Esophagus muscularis mucosa (tissue), 4 donors: ENCODE measurements around the gene UACA. TPM values are rescaled to one million over a fixed set of nuclear protein-coding genes. Genes with fewer than 3 reads are reported as not detected.

Experiments
- DNase-seq: peaks from one replicate; pipeline ENCODE4 v3.0.0-alpha.2; 2017; ENCODE audit errors: extremely low spot score
- H3K27ac ChIP-seq, 4 donors: fragments of 200-600 bp; sonication (generic); replicated peaks in 1 of 4; 1 replicate in 3 of 4; 2 replicates in 1 of 4; pipeline ENCODE4 v1.5.1; 2016 to 2019; ENCODE audit warnings: mild to moderate bottlenecking in 1 of 4
- H3K27me3 ChIP-seq, 4 donors: fragments of 200-600 bp; sonication (generic); one replicate each; pipeline versions ENCODE4 v1.5.1 to v1.6.0; 2016 to 2019
- H3K36me3 ChIP-seq, 4 donors: fragments of 200-600 bp; sonication (generic); one replicate each; pipeline ENCODE4 v1.5.1; 2016 to 2019
- H3K4me1 ChIP-seq, 4 donors: fragments of 200-600 bp; sonication (generic); one replicate each; pipeline ENCODE4 v1.5.1; 2016 to 2019
- H3K4me3 ChIP-seq, 4 donors: fragments of 200-600 bp; sonication (generic); 1 replicate in 2 of 4; 2 replicates in 2 of 4; pipeline ENCODE4 v1.5.1; 2016 to 2019; ENCODE audit warnings: mild to moderate bottlenecking in 4 of 4, moderate library complexity in 1 of 4
- H3K9me3 ChIP-seq, 4 donors: fragments of 200-600 bp; sonication (generic); 1 replicate in 3 of 4; 2 replicates in 1 of 4; pipeline ENCODE4 v1.5.1; 2016 to 2019
- EP300 ChIP-seq: sonication (generic); formaldehyde crosslinking; IDR thresholded peaks from one replicate; pipeline ENCODE4 v1.6.1; 2017; ENCODE audit warnings: antibody characterized with exemption
- POLR2A ChIP-seq: fragments of 450-650 bp; IDR thresholded peaks from one replicate; pipeline ENCODE4 v1.6.1; 2017; ENCODE audit warnings: antibody characterized with exemption, moderate library complexity, mild to moderate bottlenecking, low read depth
- POLR2AphosphoS5 ChIP-seq, 2 donors: sonication (generic); formaldehyde crosslinking; IDR thresholded peaks; one replicate each; pipeline ENCODE4 v1.6.1; 2017; ENCODE audit warnings: antibody characterized with exemption in 2 of 2
- WGBS: methylation state at CpG from one replicate; pipeline ENCODE4 v1.1.5; 2018; 5-methylcytosine and 5-hydroxymethylcytosine counted together
- intact Hi-C: fragments of 100-400 bp; cut with DNase I; formaldehyde crosslinking; loops from one replicate; pipeline ENCODE4 v1.15.1; 2023
- total RNA-seq, 4 donors: library from RNA; depleted of rRNA; stranded (reverse); fragments of >200 nt; gene quantifications; one replicate each; pipeline versions ENCODE4 v1.1.0 to v1.2.1, GENCODE V29; 2016
- TF ChIP-seq, protein P1 (sequence below), 3 experiments: fragments of 200-600 bp in 2 of 3; fragments of 450-650 bp in 1 of 3; sonication (generic) in 2 of 3; IDR thresholded peaks; one replicate each; pipeline ENCODE4 v1.5.1; 2017 to 2019; ENCODE audit warnings: antibody characterized with exemption in 3 of 3, mild to moderate bottlenecking in 2 of 3, moderate library complexity in 1 of 3

The UACA gene
- total RNA-seq, 4 donors from 2014 or later: 23.9 to 40.7 (median 28.9) TPM

- WGBS: 20% methylated on average over 7 of the region's 7 CpGs
- peak; percentile 95 for DNase-seq
- Histone ChIP-seq H3K9me3 (no peaks in the 10 kb centered on the region), H3K27me3 (no peaks in the 10 kb centered on the region), H3K27ac (peak overlapping the region; percentile 2 to 54 (median 21)), H3K4me3 (no peak overlapping the region), H3K4me1 (peaks cover 19 to 24% (median 22%) of the 10 kb centered on the region in 4 donors), H3K36me3 (no peaks in the 10 kb centered on the region)
- peak in 1 of 2 donors; percentile 62 for TF ChIP-seq POLR2AphosphoS5 (IDR thresholded peaks at IDR 0.05)
- TF ChIP-seq, protein P1, sequence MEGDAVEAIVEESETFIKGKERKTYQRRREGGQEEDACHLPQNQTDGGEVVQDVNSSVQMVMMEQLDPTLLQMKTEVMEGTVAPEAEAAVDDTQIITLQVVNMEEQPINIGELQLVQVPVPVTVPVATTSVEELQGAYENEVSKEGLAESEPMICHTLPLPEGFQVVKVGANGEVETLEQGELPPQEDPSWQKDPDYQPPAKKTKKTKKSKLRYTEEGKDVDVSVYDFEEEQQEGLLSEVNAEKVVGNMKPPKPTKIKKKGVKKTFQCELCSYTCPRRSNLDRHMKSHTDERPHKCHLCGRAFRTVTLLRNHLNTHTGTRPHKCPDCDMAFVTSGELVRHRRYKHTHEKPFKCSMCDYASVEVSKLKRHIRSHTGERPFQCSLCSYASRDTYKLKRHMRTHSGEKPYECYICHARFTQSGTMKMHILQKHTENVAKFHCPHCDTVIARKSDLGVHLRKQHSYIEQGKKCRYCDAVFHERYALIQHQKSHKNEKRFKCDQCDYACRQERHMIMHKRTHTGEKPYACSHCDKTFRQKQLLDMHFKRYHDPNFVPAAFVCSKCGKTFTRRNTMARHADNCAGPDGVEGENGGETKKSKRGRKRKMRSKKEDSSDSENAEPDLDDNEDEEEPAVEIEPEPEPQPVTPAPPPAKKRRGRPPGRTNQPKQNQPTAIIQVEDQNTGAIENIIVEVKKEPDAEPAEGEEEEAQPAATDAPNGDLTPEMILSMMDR (IDR thresholded peaks at IDR 0.05): no peak
- TF ChIP-seq EP300: no peak
- no peak for TF ChIP-seq POLR2A
- intact Hi-C loops: no loop called here
Observed at GRCh38 chr15:70605606-70606410, 157.6 kb downstream of the UACA start.

- no peaks in the 10 kb centered on the region for H3K36me3 ChIP-seq
- peak overlapping the region; percentile 7 to 54 (median 21) for H3K27ac ChIP-seq
Observed at GRCh38 chr15:70604666-70605315, 158.6 kb downstream of the UACA start.

More at GRCh38 chr15:70604666-70605315, 158.6 kb downstream of the UACA start:
- Histone ChIP-seq H3K4me1 (peaks cover 19 to 24% (median 22%) of the 10 kb centered on the region in 4 donors), H3K4me3 (no peak overlapping the region), H3K27me3 (no peaks in the 10 kb centered on the region), H3K9me3 (peaks cover 0 to 4% (median 0%) of the 10 kb centered on the region in 4 donors)
- TF ChIP-seq, protein P1 (IDR thresholded peaks at IDR 0.05): no peak
- TF ChIP-seq POLR2A (no peak), EP300 (no peak), POLR2AphosphoS5 (IDR thresholded peaks at IDR 0.05) (no peak)
- 48% methylated on average over 17 of the region's 18 CpGs for WGBS
- DNase-seq: peak; percentile 80
- intact Hi-C loops: no loop called here

Other genes starting within 250 kb of the UACA start
- 10 to 100 TPM; 21.2 to 36.3 (median 32.7) TPM for gene LARP6, start 90.6 kb upstream of the UACA start, total RNA-seq
- gene THAP10, start 128.9 kb upstream of the UACA start, total RNA-seq: 1 to 10 TPM; 1.3 to 3.4 (median 2.5) TPM
- 10 to 100 TPM in 1 of 4 donors, 1 to 10 TPM in 3; 3.3 to 10.4 (median 7.0) TPM for gene LRRC49, start 129.3 kb upstream of the UACA start, total RNA-seq